GM18517 (cell line): Measurements from ENCODE around the gene BCAP31.
"Not testable (repeated sequence)": the region's sequence is repeated elsewhere in the genome, so short reads cannot be mapped to it uniquely, and the experiment has no call there.

Source experiments
- ATAC-seq: cut with Tn5 transposase; IDR thresholded peaks from one replicate; pipeline ENCODE4 v1.9.1; 2021; ENCODE audit warnings: mild to moderate bottlenecking, moderate library complexity; ENCODE audit not compliant: unreplicated experiment

Gene BCAP31

GRCh38 chrX:153736071-153736820 lies 12.1 kb upstream of the BCAP31 start:
- no peak for ATAC-seq

DNA sequence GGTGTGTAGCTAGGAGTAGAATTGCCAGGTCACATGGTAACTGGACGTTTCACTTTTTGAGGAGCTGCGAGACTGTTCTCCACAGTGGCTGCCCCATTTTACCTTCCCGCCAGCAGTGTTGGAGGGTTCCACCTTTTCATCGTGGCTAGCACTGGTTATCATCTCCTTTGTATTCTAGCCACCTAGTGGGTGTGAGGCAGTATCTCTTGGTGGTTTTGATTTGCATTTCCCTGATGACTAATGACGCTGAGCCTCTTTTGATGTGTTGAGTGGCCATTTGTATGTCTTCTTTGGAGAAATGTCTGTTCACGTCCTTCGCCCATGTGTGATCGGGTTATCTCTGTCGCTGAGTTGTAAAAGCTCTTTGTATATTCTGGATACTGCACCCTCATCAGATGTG lies 11.1 kb upstream of the BCAP31 start:
- ATAC-seq: no peak

DNA sequence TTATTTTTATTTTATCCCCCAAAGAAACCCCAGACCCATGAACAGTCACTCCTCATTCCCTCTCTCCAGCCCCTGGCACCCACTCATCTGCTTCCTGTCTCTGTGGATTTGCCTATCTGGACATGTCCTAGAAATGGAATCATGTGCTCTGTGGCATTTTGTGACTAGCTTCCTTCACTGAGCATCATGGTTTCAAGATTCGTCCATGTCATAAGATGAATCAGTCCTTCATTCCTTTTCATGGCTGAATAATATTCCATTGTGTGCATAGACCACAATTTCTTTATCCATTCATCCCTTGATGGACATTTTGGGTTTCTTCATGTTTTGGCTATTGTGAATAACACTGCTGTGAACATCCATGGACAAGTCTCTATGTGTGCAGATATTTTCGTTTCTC lies 10.7 kb upstream of the BCAP31 start:
- no peak for ATAC-seq

DNA sequence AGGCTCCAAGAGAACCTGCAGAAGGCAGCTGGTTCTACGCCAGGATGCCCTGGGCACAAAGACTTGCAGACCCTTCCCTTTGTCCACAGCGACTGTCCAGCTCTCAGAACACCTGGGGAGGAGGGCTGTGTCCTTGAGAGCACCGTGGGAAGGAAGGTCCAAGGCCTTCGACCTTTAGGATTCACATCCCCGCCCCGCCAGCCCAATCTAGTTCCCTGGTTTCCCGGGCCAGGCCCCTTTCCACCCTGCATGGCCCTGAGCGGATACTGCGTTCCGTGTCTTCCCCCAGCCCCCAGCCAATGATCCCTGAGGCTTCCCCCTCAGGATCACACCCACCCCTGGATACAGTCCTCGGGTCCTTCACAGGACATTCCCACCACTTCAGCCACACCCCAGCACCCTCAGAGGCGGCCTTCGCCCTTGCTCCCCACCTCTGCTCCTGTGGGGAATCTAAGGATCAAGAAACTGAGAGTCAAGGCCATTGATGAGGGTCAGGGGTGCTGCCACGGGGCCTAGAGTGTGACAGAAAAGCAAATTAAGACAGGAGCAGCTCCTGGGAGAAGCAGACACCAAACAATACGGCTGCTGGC lies 9.6 kb upstream of the BCAP31 start:
- no peak for ATAC-seq

DNA sequence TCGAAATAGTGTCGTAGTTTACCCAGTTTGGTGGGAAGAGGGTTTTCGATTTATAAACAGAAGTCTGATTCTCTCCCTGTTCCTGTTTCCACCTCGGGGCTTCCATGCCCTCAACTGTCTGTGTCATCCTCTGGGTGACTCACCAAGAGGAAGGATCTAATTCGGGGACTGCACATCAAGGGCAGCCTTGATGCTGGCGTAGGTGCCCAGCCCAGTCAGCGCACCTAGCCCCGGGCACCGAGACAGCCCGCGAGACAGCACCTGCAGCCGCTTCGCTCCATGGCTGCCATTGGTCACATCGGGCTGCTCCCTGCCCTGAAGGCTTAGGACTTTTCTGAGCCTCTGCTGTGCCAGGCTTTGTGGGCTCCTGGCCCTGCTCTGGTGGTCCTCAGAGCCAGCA lies 8.2 kb upstream of the BCAP31 start:
- no peak for ATAC-seq

GRCh38 chrX:153731845-153732215 lies 7.6 kb upstream of the BCAP31 start:
- no peak for ATAC-seq

DNA sequence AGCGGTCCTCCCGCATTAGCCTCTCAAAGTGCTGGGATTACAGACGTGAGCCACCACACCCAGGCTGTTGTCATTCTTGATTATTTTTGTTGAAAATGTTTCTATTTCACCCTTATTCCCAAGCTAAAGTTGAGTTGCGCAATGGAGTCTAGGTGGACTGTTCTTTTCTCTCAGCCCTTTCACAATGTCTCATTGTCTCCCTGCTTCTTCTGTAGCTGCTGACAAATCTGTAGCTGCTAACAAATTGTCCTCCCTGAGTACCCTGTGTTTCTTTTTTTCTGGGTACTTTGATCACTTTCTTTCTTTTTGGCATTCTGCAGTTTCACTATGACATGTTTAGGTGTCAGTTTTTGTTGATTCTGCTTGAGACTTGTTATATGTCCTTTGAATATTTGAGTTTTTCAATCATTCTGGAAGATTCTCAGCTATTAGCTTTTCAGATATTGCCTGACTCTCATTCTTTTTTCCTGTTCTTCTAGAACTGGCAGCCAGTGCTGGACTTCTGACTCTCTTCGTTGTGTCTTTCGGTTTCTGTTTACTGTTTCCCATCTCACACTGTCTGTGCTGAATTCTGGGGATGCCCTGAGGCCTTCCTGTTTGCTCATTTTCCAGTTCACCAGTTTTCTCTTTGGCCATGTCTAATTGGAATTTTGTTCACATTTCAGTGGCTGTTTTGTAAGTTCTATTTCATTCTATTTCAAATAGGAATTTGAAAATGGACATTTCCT lies 7.1 kb upstream of the BCAP31 start:
- no peak for ATAC-seq

- not testable (repeated sequence) for ATAC-seq
Observed at GRCh38 chrX:153730115-153730514, 5.9 kb upstream of the BCAP31 start.

DNA sequence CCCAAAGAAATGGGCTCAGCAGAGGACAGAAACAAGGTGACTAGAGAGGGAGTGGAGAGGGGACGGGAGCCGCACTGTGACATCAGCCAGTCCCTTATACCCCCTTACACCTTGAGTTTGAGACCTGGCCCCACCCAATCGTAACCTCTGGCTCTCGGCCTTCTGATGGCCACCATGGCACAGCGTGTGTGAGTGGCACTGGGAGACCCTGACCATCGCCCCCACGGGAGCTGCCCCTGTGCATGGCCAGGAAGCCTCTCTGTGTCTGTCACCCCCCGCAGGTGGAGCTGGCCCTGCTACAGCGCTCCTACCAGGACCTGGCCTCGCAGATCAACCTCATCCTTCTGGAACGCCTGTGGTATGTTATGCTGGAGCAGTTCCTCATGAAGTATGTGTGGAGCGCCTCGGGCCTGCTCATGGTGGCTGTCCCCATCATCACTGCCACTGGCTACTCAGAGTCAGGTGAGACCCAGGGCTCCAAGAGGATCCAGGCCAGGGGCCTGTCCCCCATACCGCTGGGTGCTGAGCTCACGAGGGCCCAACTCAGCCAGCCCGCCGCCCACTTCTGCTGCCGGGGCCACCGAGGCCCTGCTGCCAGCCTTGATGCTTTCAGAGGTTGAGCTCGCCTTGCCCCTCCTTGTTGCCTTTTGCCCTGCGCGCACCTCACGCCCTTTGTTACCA lies 4.9 kb upstream of the BCAP31 start:
- no peak for ATAC-seq

GRCh38 chrX:153728095-153728494 lies 3.9 kb upstream of the BCAP31 start:
- ATAC-seq: no peak

GRCh38 chrX:153727123-153727931 lies 3.1 kb upstream of the BCAP31 start:
- ATAC-seq: no peak

DNA sequence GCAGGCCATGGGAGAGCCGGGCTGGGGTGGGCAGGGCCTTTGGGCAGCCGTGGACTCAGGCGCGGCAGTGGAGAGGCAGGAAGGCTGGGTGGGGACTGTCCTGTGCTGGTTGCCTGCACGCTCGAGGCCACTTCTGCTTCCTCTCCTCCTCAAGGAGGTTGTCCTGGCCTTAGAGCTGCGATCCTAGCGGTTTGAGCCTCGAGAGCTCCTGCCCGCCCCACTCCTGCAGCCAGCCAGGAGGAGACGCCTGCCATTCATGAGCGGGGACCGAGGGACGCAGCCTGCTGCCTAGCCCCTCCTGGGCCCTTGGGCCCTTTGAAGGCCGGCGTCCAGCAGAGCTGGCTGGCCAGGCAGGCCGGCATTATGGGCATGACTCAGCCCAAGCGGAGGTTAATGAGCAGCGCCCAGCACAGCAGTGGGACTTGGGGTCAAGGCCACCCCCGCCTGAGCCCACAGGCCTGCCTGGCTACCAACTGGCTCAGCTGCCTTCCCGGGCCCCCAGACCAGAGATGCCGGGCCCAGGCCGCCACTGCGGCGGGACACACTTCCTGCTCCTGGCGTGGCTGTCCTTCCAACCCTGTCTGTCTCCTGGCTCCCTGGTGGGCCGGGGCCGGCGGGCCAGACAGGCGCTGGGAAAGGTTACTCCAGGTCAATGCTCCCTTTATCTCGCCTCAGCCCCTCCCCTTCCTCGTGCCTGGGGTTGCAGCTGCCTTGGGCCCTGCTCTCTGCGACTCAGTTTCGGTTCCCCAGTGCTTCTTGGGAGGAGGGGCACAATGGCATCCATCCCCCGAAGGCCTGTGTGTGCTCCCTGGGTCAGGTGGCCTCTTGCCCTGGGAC lies 2.3 kb upstream of the BCAP31 start:
- ATAC-seq: peak; percentile 55

GRCh38 chrX:153725832-153726285 lies 1.7 kb upstream of the BCAP31 start:
- no peak for ATAC-seq

DNA sequence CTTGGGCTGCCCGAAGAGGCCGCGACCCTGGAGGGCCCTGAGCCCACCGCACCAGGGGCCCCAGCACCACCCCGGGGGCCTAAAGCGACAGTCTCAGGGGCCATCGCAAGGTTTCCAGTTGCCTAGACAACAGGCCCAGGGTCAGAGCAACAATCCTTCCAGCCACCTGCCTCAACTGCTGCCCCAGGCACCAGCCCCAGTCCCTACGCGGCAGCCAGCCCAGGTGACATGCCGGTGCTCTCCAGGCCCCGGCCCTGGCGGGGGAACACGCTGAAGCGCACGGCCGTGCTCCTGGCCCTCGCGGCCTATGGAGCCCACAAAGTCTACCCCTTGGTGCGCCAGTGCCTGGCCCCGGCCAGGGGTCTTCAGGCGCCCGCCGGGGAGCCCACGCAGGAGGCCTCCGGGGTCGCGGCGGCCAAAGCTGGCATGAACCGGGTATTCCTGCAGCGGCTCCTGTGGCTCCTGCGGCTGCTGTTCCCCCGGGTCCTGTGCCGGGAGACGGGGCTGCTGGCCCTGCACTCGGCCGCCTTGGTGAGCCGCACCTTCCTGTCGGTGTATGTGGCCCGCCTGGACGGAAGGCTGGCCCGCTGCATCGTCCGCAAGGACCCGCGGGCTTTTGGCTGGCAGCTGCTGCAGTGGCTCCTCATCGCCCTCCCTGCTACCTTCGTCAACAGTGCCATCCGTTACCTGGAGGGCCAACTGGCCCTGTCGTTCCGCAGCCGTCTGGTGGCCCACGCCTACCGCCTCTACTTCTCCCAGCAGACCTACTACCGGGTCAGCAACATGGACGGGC lies 1.0 kb upstream of the BCAP31 start:
- peak; percentile 6 for ATAC-seq

- ATAC-seq: peak; percentile 38
Observed at GRCh38 chrX:153723351-153724251, 586 bp downstream of the BCAP31 start.

- ATAC-seq: no peak
Observed at GRCh38 chrX:153722704-153723350, 1.4 kb downstream of the BCAP31 start.

GRCh38 chrX:153719701-153720100 lies 4.5 kb downstream of the BCAP31 start:
- no peak for ATAC-seq
